Neural crest cell (in vitro differentiated cells): ENCODE measurements around the gene SPDYC. TPM values are rescaled to one million over a fixed set of nuclear protein-coding genes. Genes with fewer than 3 reads are reported as not detected.
"Not testable (repeated sequence)": the region's sequence is repeated elsewhere in the genome, so short reads cannot be mapped to it uniquely, and the experiment has no call there.

Source experiments
- DNase-seq: peaks from one replicate; pipeline ENCODE4 v3.0.0; 2021; ENCODE audit warnings: low read depth, mixed read lengths, low spot score
- H3K27ac Mint-ChIP-seq: one replicate; pipeline ENCODE4 v1.8.0; 2021; ENCODE audit warnings: mild to moderate bottlenecking, mixed read lengths; ENCODE audit not compliant: unreplicated experiment
- H3K27me3 Mint-ChIP-seq: 2 replicates; pipeline ENCODE4 v1.8.0; 2021; ENCODE audit warnings: low read depth, mild to moderate bottlenecking, mixed read lengths
- H3K36me3 Mint-ChIP-seq: 2 replicates; pipeline ENCODE4 v1.8.0; 2021; ENCODE audit warnings: low read depth, mild to moderate bottlenecking, mixed read lengths
- H3K4me1 Mint-ChIP-seq: 2 replicates; pipeline ENCODE4 v1.8.0; 2021; ENCODE audit warnings: mixed read lengths
- H3K4me3 Mint-ChIP-seq: one replicate; pipeline ENCODE4 v1.8.0; 2021; ENCODE audit warnings: mild to moderate bottlenecking, mixed read lengths
- H3K9me3 Mint-ChIP-seq: 2 replicates; pipeline ENCODE4 v1.8.0; 2021; ENCODE audit warnings: mixed read lengths
- total RNA-seq: library from RNA; stranded (reverse); gene quantifications from 2 replicates; pipeline ENCODE4 v1.2.1, GENCODE V29; 2021
- TF ChIP-seq, protein P1 (sequence below): fragments of 200-600 bp; sonication (generic); conservative IDR thresholded peaks from 2 replicates; pipeline ENCODE4 v1.5.0; 2021; ENCODE audit warnings: antibody characterized with exemption, mild to moderate bottlenecking

SPDYC gene
- total RNA-seq, 1 donor from 2014 or later: not detected

DNA sequence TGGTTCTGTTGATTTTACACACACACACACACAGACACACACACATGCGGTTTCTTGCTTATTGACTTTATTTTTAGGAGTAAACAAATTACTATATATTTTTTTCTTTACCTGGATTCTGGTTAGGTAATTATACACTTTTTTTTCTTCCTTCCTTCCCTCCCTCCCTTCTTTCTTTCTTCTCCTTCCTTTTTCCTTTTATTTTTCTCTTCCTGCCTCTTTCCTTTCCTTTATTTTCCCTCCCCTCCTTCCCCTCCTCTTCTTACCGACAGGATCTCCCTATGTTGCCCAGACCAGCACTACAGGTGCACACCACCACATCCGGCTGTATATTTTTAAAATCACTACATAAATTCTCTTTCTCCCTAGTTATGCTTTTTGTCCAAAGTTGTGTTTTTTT is 3.1 kb upstream of the SPDYC start:
- Mint-ChIP-seq H3K4me3 (no peak overlapping the region), H3K4me1 (peaks cover 3% of the 10 kb centered on the region), H3K27me3 (no peaks in the 10 kb centered on the region), H3K36me3 (no peaks in the 10 kb centered on the region), H3K9me3 (no peaks in the 10 kb centered on the region), H3K27ac (no peak overlapping the region)
- DNase-seq: no peak
- TF ChIP-seq, protein P1, sequence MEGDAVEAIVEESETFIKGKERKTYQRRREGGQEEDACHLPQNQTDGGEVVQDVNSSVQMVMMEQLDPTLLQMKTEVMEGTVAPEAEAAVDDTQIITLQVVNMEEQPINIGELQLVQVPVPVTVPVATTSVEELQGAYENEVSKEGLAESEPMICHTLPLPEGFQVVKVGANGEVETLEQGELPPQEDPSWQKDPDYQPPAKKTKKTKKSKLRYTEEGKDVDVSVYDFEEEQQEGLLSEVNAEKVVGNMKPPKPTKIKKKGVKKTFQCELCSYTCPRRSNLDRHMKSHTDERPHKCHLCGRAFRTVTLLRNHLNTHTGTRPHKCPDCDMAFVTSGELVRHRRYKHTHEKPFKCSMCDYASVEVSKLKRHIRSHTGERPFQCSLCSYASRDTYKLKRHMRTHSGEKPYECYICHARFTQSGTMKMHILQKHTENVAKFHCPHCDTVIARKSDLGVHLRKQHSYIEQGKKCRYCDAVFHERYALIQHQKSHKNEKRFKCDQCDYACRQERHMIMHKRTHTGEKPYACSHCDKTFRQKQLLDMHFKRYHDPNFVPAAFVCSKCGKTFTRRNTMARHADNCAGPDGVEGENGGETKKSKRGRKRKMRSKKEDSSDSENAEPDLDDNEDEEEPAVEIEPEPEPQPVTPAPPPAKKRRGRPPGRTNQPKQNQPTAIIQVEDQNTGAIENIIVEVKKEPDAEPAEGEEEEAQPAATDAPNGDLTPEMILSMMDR: no peak

DNA sequence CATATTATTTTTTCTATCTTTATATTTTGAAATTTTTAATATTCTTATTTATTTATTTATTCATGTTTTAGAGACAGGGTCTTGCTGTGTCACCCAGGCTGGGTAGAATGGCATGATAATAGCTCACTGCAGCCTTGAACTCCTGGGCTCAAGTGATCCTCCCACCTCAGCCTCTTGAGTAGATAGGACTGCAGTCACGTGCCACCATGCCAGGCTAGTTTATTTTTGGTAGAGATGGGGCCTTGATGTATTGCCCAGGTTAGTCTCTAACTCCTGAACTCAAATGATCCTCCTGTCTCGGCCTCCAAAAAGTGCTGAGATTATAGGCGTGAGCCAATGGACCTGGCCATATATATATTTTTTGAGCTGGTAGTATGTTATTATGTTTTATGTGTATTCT is 2.4 kb upstream of the SPDYC start:
- Mint-ChIP-seq H3K27me3 (no peaks in the 10 kb centered on the region), H3K4me1 (peaks cover 3% of the 10 kb centered on the region), H3K27ac (no peak overlapping the region), H3K36me3 (no peaks in the 10 kb centered on the region), H3K4me3 (no peak overlapping the region), H3K9me3 (no peaks in the 10 kb centered on the region)
- no peak for DNase-seq
- TF ChIP-seq, protein P1: no peak

DNA sequence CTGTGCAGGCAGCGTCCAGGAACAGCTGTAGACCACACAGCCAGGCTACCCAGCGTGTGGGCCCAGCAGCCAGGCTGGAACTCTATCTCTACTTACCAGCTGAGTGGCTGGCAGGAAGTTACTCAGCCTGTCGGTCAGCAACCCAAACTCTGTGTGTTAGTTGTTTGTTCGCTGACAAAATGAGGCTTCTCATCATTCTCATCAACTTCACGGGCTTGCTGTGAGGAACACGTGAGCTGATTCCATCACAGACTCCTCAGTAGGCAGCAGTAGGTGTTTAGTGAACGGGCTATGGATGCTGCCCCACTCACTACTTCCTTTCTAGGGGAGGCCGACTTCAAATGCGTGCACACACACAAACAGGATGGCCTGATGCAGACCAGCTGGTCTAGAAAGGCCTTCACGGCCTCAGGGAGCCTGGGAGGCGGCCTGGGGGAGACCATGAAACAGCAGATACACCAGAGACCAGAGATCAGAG is 830 bp upstream of the SPDYC start:
- Mint-ChIP-seq H3K27me3 (no peaks in the 10 kb centered on the region), H3K27ac (peak overlapping the region; percentile 93), H3K4me3 (no peak overlapping the region), H3K36me3 (no peaks in the 10 kb centered on the region), H3K4me1 (peaks cover 7% of the 10 kb centered on the region), H3K9me3 (no peaks in the 10 kb centered on the region)
- no peak for DNase-seq
- TF ChIP-seq, protein P1: no peak

DNA sequence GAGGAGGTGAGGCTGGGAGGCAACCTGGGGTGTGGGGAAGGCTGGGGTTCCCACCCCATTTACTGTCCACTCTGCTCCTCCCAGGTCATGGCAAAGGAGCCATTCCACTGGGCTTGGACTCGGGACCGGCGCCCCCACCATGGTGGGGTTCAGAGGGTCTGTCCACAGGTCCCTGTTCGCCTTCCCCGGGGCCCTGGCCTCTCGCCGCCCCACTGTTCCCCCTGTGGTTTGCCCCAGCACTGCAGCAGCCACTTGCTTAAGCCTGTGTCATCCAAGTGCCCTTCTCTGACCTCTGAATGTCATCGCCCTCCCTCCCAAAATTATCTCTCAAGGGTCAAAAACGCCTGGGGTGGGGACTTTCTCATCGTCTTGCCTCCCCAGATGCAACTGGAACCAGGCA is 2.6 kb downstream of the SPDYC start:
- no peak for DNase-seq
- Mint-ChIP-seq H3K4me1 (peaks cover 10% of the 10 kb centered on the region), H3K27me3 (no peaks in the 10 kb centered on the region), H3K4me3 (no peak overlapping the region), H3K36me3 (no peaks in the 10 kb centered on the region), H3K27ac (no peak overlapping the region), H3K9me3 (no peaks in the 10 kb centered on the region)
- TF ChIP-seq, protein P1: no peak

DNA sequence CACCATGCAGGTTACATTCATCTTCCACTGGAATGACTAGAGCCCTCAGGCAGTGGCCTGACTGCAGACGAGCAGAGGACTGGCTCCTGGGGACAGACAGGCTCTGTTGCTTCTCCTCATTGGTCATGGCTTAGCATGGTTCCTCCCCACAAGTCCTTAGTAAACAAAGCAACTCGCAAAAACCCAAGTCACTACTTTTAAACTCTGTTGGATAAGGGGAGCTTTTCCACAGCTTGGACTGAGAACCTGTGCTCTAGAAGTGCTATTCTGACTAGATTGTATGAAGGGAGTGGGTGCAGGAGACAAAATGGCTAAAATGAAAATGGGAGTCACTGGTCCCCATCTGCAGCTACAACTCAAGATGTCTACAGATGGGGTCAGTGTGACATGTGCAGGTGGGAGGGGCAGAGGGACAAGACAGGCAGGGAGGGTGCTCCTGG is 4.6 kb downstream of the SPDYC start:
- not testable (repeated sequence) for H3K9me3 Mint-ChIP-seq, DNase-seq, H3K4me3 Mint-ChIP-seq, H3K4me1 Mint-ChIP-seq, H3K36me3 Mint-ChIP-seq, H3K27ac Mint-ChIP-seq
- peaks cover 18% of the 10 kb centered on the region for H3K27me3 Mint-ChIP-seq

DNA sequence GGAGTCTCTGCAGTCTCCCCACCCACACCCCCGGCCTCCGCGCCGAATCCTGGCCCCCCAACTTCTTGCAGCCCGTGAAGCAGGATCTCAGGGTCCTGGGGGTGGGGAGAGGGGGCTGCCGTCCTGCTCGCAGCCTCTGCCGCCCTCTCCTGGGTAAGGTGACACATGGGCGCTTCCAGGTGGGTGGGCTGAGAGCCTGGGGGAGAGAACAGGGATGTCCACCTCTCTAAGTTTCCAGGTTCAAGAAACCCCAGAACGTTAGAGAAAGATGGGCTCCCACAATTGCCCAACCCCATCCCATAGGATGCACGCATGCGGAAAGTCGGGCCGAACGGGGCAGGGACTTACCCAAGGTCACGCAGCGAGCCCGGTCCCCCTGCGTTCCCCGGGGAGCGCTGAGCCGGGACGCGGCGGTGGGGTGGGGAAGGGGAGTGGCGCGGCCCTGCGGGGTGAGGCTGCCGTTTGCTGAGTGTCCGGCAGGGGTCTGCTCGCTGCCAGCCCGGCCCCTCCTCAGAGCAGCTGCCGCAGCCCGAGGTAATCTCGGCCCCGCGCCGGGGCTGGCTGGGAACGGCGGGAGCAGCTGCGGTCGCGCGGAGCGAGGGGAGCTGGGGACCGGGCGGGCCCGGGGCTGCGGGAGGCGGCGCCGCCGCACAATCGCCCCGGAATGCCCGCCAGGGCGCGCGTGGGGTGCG is 11.0 kb downstream of the SPDYC start:
- TF ChIP-seq, protein P1: peak; percentile 72
- peak; percentile 82 for DNase-seq
- peak overlapping the region; percentile 80 for H3K4me3 Mint-ChIP-seq

More for the DNA sequence above, 11.0 kb downstream of the SPDYC start:
- no peaks in the 10 kb centered on the region for H3K9me3 Mint-ChIP-seq
- no peak overlapping the region for H3K27ac Mint-ChIP-seq
- peaks cover 17% of the 10 kb centered on the region for H3K4me1 Mint-ChIP-seq
- H3K36me3 Mint-ChIP-seq: no peaks in the 10 kb centered on the region
- H3K27me3 Mint-ChIP-seq: peaks cover 34% of the 10 kb centered on the region
